ENCODE results near the gene PAGE2. TPM values are rescaled to one million over a fixed set of nuclear protein-coding genes. Genes with fewer than 3 reads are reported as not detected.
"Not testable (repeated sequence)": the region's sequence is repeated elsewhere in the genome, so short reads cannot be mapped to it uniquely, and the experiment has no call there.

Gene PAGE2, protein sequence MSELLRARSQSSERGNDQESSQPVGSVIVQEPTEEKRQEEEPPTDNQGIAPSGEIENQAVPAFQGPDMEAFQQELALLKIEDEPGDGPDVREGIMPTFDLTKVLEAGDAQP
- total RNA-seq, result not detected

DNA sequence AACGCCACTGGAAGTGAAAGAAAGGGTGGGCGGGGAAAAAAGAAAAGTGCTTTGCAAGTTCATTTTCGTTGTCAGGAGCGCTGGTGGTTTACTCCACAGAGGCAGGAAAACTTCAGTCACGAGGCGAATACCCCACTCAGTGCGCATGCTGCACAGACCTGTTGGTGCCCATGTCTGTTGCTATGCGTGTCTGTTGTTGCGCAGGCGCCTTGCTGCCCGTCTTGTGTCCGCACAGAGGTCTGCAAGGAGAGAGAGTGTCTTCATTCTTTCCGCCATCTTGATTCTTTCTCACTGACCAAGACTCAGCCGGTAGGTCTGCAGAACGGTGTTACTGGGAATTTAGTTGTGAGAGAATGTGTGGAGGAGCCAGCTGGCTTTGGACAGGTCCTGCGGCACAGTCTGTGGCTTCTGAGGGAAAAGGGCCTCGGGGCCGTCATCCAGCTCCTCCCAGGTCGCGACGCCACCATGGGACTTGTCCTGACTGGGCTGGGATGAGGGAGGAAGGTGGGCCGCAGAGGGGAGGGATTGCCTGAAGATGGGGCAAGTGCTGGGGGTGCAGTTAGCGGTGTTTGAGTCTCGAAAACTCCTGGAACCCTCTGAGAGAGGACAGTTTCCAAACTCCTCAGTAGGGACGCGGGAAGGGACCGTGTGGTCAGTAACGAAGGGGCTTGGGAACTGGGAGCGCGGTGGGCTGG is at the start of gene PAGE2:
Gene PAGE2 (plus strand): TSS at position 224 of the 695 bp plus-strand sequence. CDS start 1,003 bp downstream, outside the sequence.
- intact Hi-C loops (cut with DNase I; ENCODE audit: low total_unique reads), result no loop called here
- H3K27me3 ChIP-seq, result no peaks in the 10 kb centered on the region
- H3K4me3 ChIP-seq, result no peak within 1 kb of the TSS
- H3K27ac ChIP-seq, result no peak within 1 kb of the TSS
- H3K9me3 ChIP-seq, result peaks cover 0 to 5% of the 10 kb centered on the region in 2 donors
- TF ChIP-seq POLR2A (IDR thresholded peaks at IDR 0.05), result no peak
- TF ChIP-seq, protein P1, sequence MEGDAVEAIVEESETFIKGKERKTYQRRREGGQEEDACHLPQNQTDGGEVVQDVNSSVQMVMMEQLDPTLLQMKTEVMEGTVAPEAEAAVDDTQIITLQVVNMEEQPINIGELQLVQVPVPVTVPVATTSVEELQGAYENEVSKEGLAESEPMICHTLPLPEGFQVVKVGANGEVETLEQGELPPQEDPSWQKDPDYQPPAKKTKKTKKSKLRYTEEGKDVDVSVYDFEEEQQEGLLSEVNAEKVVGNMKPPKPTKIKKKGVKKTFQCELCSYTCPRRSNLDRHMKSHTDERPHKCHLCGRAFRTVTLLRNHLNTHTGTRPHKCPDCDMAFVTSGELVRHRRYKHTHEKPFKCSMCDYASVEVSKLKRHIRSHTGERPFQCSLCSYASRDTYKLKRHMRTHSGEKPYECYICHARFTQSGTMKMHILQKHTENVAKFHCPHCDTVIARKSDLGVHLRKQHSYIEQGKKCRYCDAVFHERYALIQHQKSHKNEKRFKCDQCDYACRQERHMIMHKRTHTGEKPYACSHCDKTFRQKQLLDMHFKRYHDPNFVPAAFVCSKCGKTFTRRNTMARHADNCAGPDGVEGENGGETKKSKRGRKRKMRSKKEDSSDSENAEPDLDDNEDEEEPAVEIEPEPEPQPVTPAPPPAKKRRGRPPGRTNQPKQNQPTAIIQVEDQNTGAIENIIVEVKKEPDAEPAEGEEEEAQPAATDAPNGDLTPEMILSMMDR (IDR thresholded peaks at IDR 0.05), result no peak
- no peaks in the 10 kb centered on the region for H3K36me3 ChIP-seq
- no peak for DNase-seq
- no peaks in the 10 kb centered on the region for H3K4me1 ChIP-seq

DNA sequence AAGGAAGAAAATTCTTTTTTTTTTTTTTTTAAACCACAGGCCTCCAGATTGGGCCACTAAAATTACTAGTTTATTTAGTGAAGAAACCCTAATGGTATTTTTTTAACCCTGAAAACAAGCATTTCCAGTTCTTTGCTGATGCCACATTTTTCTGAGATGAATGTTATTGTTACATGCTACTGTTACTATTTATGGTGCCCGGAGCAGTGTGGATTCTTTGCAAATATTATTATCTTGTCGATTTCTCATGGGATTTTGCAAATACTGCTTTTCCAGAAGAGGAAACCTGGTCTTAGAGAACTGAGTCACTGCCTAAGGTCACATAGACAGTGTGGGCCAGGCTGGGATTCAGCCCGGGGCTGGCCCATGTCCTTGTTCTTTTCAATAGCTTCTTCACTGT is 49.3 kb upstream of the PAGE2 start:
- TF ChIP-seq, protein P1 (IDR thresholded peaks at IDR 0.05), result no peak
- TF ChIP-seq POLR2A (IDR thresholded peaks at IDR 0.05), result no peak
- H3K27me3 ChIP-seq, result no peaks in the 10 kb centered on the region

DNA sequence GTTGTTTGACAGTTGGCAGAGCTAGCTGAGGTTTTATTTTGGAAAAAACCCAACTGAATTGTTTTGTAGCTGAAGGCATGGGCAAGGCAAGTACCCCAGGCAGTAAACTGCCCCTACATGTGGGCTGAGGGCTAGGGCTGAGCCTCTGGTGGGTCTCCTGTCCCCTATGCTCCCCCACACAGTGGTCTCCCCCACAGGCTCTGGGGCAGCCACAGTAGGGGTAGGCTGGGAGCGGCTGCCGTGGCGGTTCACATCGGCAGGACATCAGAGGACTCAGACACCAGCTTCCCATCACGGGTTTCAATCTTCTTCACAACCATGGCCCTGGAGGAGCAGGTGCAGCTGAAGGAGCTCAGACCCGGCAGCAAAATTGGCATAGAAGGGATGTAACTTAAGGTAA is 47.3 kb upstream of the PAGE2 start:
- no peak overlapping the region for H3K4me3 ChIP-seq
- no peaks in the 10 kb centered on the region for H3K9me3 ChIP-seq
- no peak overlapping the region for H3K27ac ChIP-seq
- no peaks in the 10 kb centered on the region for H3K4me1 ChIP-seq
- intact Hi-C loops (cut with DNase I; ENCODE audit: low total_unique reads), result no loop called here
- no peak for DNase-seq
- no peaks in the 10 kb centered on the region for H3K36me3 ChIP-seq
- TF ChIP-seq, protein P1 (IDR thresholded peaks at IDR 0.05), result no peak
- no peak for TF ChIP-seq POLR2A (IDR thresholded peaks at IDR 0.05)
- H3K27me3 ChIP-seq, result no peaks in the 10 kb centered on the region

More for the DNA sequence above, 49.3 kb upstream of the PAGE2 start:
- Histone ChIP-seq H3K9me3 (no peaks in the 10 kb centered on the region), H3K4me3 (no peak overlapping the region), H3K36me3 (no peaks in the 10 kb centered on the region), H3K4me1 (no peaks in the 10 kb centered on the region), H3K27ac (no peak overlapping the region)
- intact Hi-C loops (cut with DNase I; ENCODE audit: low total_unique reads), result no loop called here
- DNase-seq, result no peak

DNA sequence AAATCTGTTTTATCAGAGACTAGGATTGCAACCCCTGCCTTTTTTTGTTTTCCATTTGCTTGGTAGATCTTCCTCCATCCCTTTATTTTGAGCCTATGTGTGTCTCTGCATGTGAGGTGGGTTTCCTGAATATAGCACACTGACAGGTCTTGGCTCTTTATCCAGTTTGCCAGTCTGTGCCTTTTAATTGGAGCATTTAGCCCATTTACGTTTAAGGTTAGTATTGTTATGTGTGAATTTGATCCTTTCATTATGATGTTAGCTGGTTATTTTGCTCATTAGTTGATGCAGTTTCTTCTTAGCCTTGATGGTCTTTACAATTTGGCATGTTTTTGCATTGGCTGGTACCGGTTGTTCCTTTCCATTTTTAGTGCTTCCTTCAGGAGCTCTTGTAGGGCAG is 38.2 kb upstream of the PAGE2 start:
- intact Hi-C loops (cut with DNase I; ENCODE audit: low total_unique reads); H3K27ac ChIP-seq: not testable (repeated sequence)

DNA sequence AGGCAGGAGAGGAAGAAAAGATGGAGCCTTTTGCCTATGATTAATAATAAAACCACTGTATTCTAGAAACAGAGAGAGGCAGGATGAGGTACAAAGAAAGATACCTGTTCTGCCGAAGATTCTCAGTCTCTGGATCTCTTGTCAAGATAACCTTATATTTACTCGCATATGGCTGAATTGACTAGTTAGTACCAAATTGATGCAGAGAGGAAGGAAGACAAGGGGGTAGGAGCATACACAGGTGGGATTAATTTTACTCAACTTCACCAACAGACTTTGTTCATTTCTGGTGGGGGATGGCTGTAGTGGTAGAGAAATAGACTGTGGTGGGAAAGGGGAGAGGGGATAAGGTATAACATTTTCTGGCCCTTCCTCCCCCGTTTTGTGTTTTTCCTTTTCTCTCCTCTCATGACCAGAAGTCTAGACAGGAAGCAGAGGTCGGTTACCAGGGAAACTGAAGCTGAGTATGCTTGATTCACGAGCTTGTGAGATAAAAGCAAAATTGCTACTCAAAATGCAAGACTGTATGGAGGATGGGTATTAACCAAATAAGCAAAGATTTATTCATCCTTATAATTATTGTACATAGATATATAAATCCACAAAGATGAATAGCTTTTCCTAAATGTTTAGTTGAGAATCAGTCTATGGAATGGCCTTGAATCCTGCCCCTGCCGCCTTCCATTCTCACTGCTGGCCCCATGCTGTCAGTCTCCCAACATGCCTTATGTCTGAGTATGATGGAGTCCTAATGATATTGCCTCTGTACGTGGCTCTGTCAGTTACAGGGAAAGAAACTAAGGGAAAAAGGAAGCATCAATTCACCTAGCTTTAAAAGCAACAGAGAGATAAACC is 31.8 kb upstream of the PAGE2 start:
- no peak overlapping the region for H3K27ac ChIP-seq
- H3K36me3 ChIP-seq, result no peaks in the 10 kb centered on the region
- no peak for TF ChIP-seq POLR2A (IDR thresholded peaks at IDR 0.05)
- TF ChIP-seq, protein P1 (IDR thresholded peaks at IDR 0.05), result no peak
- no peaks in the 10 kb centered on the region for H3K9me3 ChIP-seq
- DNase-seq, result no peak
- H3K27me3 ChIP-seq, result no peaks in the 10 kb centered on the region
- no peaks in the 10 kb centered on the region for H3K4me1 ChIP-seq
- intact Hi-C loops (cut with DNase I; ENCODE audit: low total_unique reads), result loop anchor here (5.0 kb wide), 1 partner anchor 505 kb away; no protein-coding TSS in a partner anchor
- H3K4me3 ChIP-seq, result no peak overlapping the region

More for the DNA sequence above, 38.2 kb upstream of the PAGE2 start:
- H3K4me1 ChIP-seq, DNase-seq, H3K4me3 ChIP-seq, H3K9me3 ChIP-seq, H3K36me3 ChIP-seq, H3K27me3 ChIP-seq: not testable (repeated sequence)
